GM03348 (cell line): Measurements from ENCODE around the gene MYO3B.
A peak's percentile ranks its signal among the peaks of the same experiment; 100 is the strongest.

Experiments
- DNase-seq: peaks from one replicate; pipeline ENCODE4 v3.0.0; 2012; ENCODE audit warnings: low spot score

Gene MYO3B

GRCh38 chr2:170371231-170371998, 193.5 kb downstream of the MYO3B start:
- no peak for DNase-seq

- DNase-seq = no peak
Observed at GRCh38 chr2:170375192-170375591, 197.2 kb downstream of the MYO3B start.

GRCh38 chr2:170377500-170378207, 199.7 kb downstream of the MYO3B start:
- peak; percentile 19 for DNase-seq

GRCh38 chr2:170380267-170380666, 202.3 kb downstream of the MYO3B start:
- DNase-seq = no peak

- no peak for DNase-seq
Observed at GRCh38 chr2:170381678-170382077, 203.7 kb downstream of the MYO3B start.

GRCh38 chr2:170386554-170386953, 208.6 kb downstream of the MYO3B start:
- DNase-seq = no peak

- DNase-seq = no peak
Observed at GRCh38 chr2:170391018-170391417, 213.1 kb downstream of the MYO3B start.

GRCh38 chr2:170391697-170392096, 213.8 kb downstream of the MYO3B start:
- no peak for DNase-seq

GRCh38 chr2:170393861-170394498, 216.0 kb downstream of the MYO3B start:
- no peak for DNase-seq

- no peak for DNase-seq
Observed at GRCh38 chr2:170394641-170395387, 216.9 kb downstream of the MYO3B start.

GRCh38 chr2:170396799-170397459, 219.0 kb downstream of the MYO3B start:
- peak; percentile 25 for DNase-seq

GRCh38 chr2:170401187-170401586, 223.2 kb downstream of the MYO3B start:
- no peak for DNase-seq

GRCh38 chr2:170404846-170405245, 226.9 kb downstream of the MYO3B start:
- no peak for DNase-seq

GRCh38 chr2:170405326-170405725, 227.4 kb downstream of the MYO3B start:
- no peak for DNase-seq

- no peak for DNase-seq
Observed at GRCh38 chr2:170408461-170409163, 230.7 kb downstream of the MYO3B start.

GRCh38 chr2:170409164-170409535, 231.2 kb downstream of the MYO3B start:
- peak; percentile 74 for DNase-seq

- DNase-seq = no peak
Observed at GRCh38 chr2:170411660-170412059, 233.7 kb downstream of the MYO3B start.

GRCh38 chr2:170420961-170421687, 243.2 kb downstream of the MYO3B start:
- DNase-seq = no peak

GRCh38 chr2:170423919-170424318, 246.0 kb downstream of the MYO3B start:
- DNase-seq = no peak

GRCh38 chr2:170425281-170425751, 247.4 kb downstream of the MYO3B start:
- DNase-seq = peak; percentile 13
